CD14-positive monocyte (primary cell): Measurements from ENCODE around the gene ITPK1. TPM values are rescaled to one million over a fixed set of nuclear protein-coding genes. Genes with fewer than 3 reads are reported as not detected.

ENCODE experiments used
- DNase-seq, 3 donors: peaks; one replicate each; pipeline ENCODE4 v3.0.0-alpha.2; 2011 to 2022
- H2AFZ ChIP-seq: 2 replicates; pipeline ENCODE4 v1.6.0; 2012; ENCODE audit warnings: mild to moderate bottlenecking, low read depth, low read length, inconsistent platforms; ENCODE audit not compliant: insufficient read depth, poor library complexity, severe bottlenecking
- H3K27ac ChIP-seq, 2 donors: 1 replicate in 1 of 2; 2 replicates in 1 of 2; pipeline ENCODE4 v1.5.1; 2012 to 2013; ENCODE audit warnings: low read length in 2 of 2, control low read depth in 1 of 2, inconsistent platforms in 1 of 2, low read depth in 1 of 2, mild to moderate bottlenecking in 1 of 2
- H3K27me3 ChIP-seq, 2 donors: one replicate each; pipeline versions ENCODE4 v1.6.0 to v1.6.1; 2011 to 2013; ENCODE audit warnings: low read length in 2 of 2; ENCODE audit not compliant: control insufficient read depth in 2 of 2, insufficient read depth in 2 of 2
- H3K36me3 ChIP-seq, 2 donors: replicated peaks in 1 of 2; 1 replicate in 1 of 2; 2 replicates in 1 of 2; pipeline versions ENCODE4 v1.5.1 to v1.6.1; 2012 to 2013; ENCODE audit warnings: low read length in 2 of 2, control low read depth in 1 of 2, inconsistent platforms in 1 of 2, mild to moderate bottlenecking in 1 of 2; ENCODE audit not compliant: insufficient read depth in 2 of 2, control insufficient read depth in 1 of 2
- H3K4me1 ChIP-seq, 2 donors: 1 replicate in 1 of 2; 2 replicates in 1 of 2; pipeline versions ENCODE4 v1.5.1 to v1.6.1; 2012 to 2013; ENCODE audit warnings: low read length in 2 of 2, control low read depth in 1 of 2, inconsistent platforms in 1 of 2, mild to moderate bottlenecking in 1 of 2, moderate library complexity in 1 of 2; ENCODE audit not compliant: insufficient read depth in 2 of 2, control insufficient read depth in 1 of 2
- H3K4me2 ChIP-seq: replicated peaks from 2 replicates; pipeline ENCODE3; 2012; ENCODE audit warnings: low read length, moderate library complexity, mild to moderate bottlenecking; ENCODE audit not compliant: poor library complexity, severe bottlenecking; ENCODE audit errors: extremely low read depth
- H3K4me3 ChIP-seq, 3 experiments: fragments of 200-600 bp in 1 of 3; sonication (generic) in 1 of 3; replicated peaks in 1 of 3; 1 replicate in 2 of 3; 2 replicates in 1 of 3; pipeline ENCODE4 v1.5.1; 2011 to 2013; ENCODE audit warnings: low read length in 3 of 3, mild to moderate bottlenecking in 3 of 3, control low read depth in 2 of 3, low read depth in 2 of 3, inconsistent platforms in 1 of 3, moderate library complexity in 1 of 3
- H3K79me2 ChIP-seq: 2 replicates; pipeline ENCODE4 v1.6.0; 2012; ENCODE audit warnings: mild to moderate bottlenecking, control low read depth, inconsistent platforms, low read length, moderate library complexity; ENCODE audit not compliant: insufficient read depth
- H3K9ac ChIP-seq: 2 replicates; pipeline ENCODE4 v1.6.0; 2017; ENCODE audit warnings: low read length, mild to moderate bottlenecking; ENCODE audit not compliant: insufficient read depth, poor library complexity, severe bottlenecking
- H3K9me3 ChIP-seq, 2 donors: replicated peaks in 1 of 2; 1 replicate in 1 of 2; 2 replicates in 1 of 2; pipeline versions ENCODE4 v1.5.1 to v1.6.1; 2012 to 2013; ENCODE audit warnings: low read length in 2 of 2, control low read depth in 1 of 2; ENCODE audit not compliant: control insufficient read depth in 1 of 2, insufficient read depth in 1 of 2
- H4K20me1 ChIP-seq: 2 replicates; pipeline ENCODE4 v1.6.0; 2012; ENCODE audit warnings: mild to moderate bottlenecking, low read length, control low read depth, moderate library complexity; ENCODE audit not compliant: insufficient read depth
- H3K27ac Mint-ChIP-seq, 7 donors: one replicate each; pipeline ENCODE4 v1.8.0; 2020; ENCODE audit warnings: mild to moderate bottlenecking in 7 of 7, mixed read lengths in 7 of 7, moderate library complexity in 6 of 7, inconsistent platforms in 2 of 7
- H3K27me3 Mint-ChIP-seq, 3 donors: one replicate each; pipeline ENCODE4 v1.8.0; 2021 to 2022; ENCODE audit warnings: low read depth in 3 of 3, mild to moderate bottlenecking in 3 of 3, mixed read lengths in 3 of 3, moderate library complexity in 3 of 3, inconsistent platforms in 1 of 3
- H3K36me3 Mint-ChIP-seq, 2 donors: one replicate each; pipeline ENCODE4 v1.8.0; 2020; ENCODE audit warnings: mixed read lengths in 2 of 2, inconsistent platforms in 1 of 2, mild to moderate bottlenecking in 1 of 2
- H3K4me1 Mint-ChIP-seq: one replicate; pipeline ENCODE4 v1.8.0; 2020; ENCODE audit warnings: mild to moderate bottlenecking, mixed read lengths
- H3K4me3 Mint-ChIP-seq, 2 donors: one replicate each; pipeline ENCODE4 v1.8.0; 2020; ENCODE audit warnings: mild to moderate bottlenecking in 2 of 2, mixed read lengths in 2 of 2, moderate library complexity in 1 of 2
- H3K9me3 Mint-ChIP-seq, 7 donors: one replicate each; pipeline ENCODE4 v1.8.0; 2020 to 2022; ENCODE audit warnings: mixed read lengths in 7 of 7, mild to moderate bottlenecking in 6 of 7, moderate library complexity in 6 of 7, inconsistent platforms in 2 of 7
- WGBS: methylation state at CpG from one replicate; pipeline ENCODE4 v1.1.5; 2013; ENCODE audit warnings: missing lambda C conversion rate; ENCODE audit not compliant: insufficient coverage; 5-methylcytosine and 5-hydroxymethylcytosine counted together
- intact Hi-C, 2 donors: fragments of 100-400 bp; cut with micrococcal nuclease; formaldehyde crosslinking; loops; one replicate each; pipeline versions ENCODE4 v1.15.0 to v1.15.1; 2023
- polyA plus RNA-seq, 3 donors: library from polyadenylated mRNA; depleted of rRNA in 1 of 3; unstranded in 2 of 3; stranded (reverse) in 1 of 3; fragments of 300-500 nt in 2 of 3; fragments of >200 nt in 1 of 3; fragmentation: Illumina TruSeq in 2 of 3; gene quantifications; 1 replicate in 2 of 3; 2 replicates in 1 of 3; pipeline ENCODE4 v1.2.3, GENCODE V29; 2012 to 2021
- TF ChIP-seq, protein P1 (sequence below): fragments of 200-600 bp; IDR thresholded peaks from one replicate; pipeline ENCODE4 v1.8.0; 2022; ENCODE audit warnings: antibody characterized with exemption, mild to moderate bottlenecking

The ITPK1 gene
- polyA plus RNA-seq, 3 donors = 57.1 to 144 (median 63.0) TPM

DNA sequence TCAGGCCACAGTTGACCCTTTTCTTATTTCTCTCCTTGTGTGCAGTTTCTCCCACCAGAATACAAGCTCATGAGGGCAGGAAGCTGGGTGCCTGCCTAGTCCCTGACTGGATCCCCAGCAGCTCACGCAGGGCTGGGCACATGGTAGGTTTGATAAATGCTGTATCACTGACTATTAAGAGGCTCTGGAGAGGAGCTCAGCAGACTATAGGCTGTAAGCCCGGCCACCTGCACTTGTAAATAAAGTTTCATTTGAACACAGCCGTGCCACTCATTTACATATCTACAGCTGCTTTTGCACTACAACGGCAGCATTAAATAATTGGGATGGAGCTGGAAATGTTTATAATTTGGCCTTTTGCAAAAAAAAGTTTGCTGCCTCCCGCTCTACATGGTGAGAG lies 160.8 kb downstream of the ITPK1 start:
- H3K4me3 ChIP-seq = no peak overlapping the region
- TF ChIP-seq, protein P1, sequence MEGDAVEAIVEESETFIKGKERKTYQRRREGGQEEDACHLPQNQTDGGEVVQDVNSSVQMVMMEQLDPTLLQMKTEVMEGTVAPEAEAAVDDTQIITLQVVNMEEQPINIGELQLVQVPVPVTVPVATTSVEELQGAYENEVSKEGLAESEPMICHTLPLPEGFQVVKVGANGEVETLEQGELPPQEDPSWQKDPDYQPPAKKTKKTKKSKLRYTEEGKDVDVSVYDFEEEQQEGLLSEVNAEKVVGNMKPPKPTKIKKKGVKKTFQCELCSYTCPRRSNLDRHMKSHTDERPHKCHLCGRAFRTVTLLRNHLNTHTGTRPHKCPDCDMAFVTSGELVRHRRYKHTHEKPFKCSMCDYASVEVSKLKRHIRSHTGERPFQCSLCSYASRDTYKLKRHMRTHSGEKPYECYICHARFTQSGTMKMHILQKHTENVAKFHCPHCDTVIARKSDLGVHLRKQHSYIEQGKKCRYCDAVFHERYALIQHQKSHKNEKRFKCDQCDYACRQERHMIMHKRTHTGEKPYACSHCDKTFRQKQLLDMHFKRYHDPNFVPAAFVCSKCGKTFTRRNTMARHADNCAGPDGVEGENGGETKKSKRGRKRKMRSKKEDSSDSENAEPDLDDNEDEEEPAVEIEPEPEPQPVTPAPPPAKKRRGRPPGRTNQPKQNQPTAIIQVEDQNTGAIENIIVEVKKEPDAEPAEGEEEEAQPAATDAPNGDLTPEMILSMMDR = no peak
- WGBS = 100% methylated on average over 2 of the region's 5 CpGs
- peaks cover 80 to 97% of the 10 kb centered on the region in 2 donors for H3K36me3 Mint-ChIP-seq
- H4K20me1 ChIP-seq = peaks cover 83% of the 10 kb centered on the region
- H3K36me3 ChIP-seq = peaks cover 75 to 92% of the 10 kb centered on the region in 2 donors
- H3K9ac ChIP-seq = no peak overlapping the region
- peak overlapping the region in 1 of 7 donors; percentile 40 for H3K27ac Mint-ChIP-seq
- H3K27ac ChIP-seq = no peak overlapping the region
- no peaks in the 10 kb centered on the region for H3K4me1 Mint-ChIP-seq
- intact Hi-C loops = loop anchor here (5.0 to 10.0 kb wide), 3 partner anchors 220 to 937 kb away; no protein-coding TSS in a partner anchor
- peaks cover 4% of the 10 kb centered on the region for H3K79me2 ChIP-seq
- no peak overlapping the region for H2AFZ ChIP-seq
- no peaks in the 10 kb centered on the region for H3K9me3 ChIP-seq
- H3K27me3 Mint-ChIP-seq = no peaks in the 10 kb centered on the region
- H3K27me3 ChIP-seq = no peaks in the 10 kb centered on the region
- no peaks in the 10 kb centered on the region for H3K9me3 Mint-ChIP-seq
- no peak overlapping the region for H3K4me3 Mint-ChIP-seq
- H3K4me1 ChIP-seq = no peaks in the 10 kb centered on the region
- no peak overlapping the region for H3K4me2 ChIP-seq
- no peak for DNase-seq

DNA sequence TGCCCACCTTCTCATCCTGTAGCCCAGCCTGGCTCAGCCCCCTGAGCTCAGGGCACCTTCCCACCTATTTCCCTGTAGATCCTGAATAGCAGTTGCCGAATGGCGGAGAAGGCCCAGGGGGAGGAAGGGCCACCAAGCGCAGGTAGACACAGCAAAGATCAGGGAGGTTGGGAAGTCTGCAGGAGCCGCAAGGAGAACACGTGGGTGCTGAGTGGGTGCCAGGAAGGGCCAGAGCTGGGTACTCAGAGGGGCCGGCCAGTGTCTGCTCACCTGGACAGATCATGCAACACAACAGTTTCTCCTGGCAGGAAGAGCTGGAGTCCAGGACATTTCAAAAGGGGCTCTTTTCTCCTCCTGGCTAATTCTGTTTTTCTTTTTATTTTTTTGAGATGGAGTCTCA lies 162.2 kb downstream of the ITPK1 start:
- no peak overlapping the region for H3K27ac ChIP-seq
- peaks cover 78% of the 10 kb centered on the region for H4K20me1 ChIP-seq
- H3K4me3 ChIP-seq = no peak overlapping the region
- H3K27me3 Mint-ChIP-seq = no peaks in the 10 kb centered on the region
- H3K9ac ChIP-seq = no peak overlapping the region
- DNase-seq = no peak
- 95% methylated on average over 6 of the region's 6 CpGs for WGBS
- peaks cover 80 to 97% of the 10 kb centered on the region in 2 donors for H3K36me3 Mint-ChIP-seq
- TF ChIP-seq, protein P1 = no peak
- H3K4me1 ChIP-seq = no peaks in the 10 kb centered on the region
- no peak overlapping the region for H3K4me3 Mint-ChIP-seq
- peaks cover 73 to 92% of the 10 kb centered on the region in 2 donors for H3K36me3 ChIP-seq
- intact Hi-C loops = loop anchor here (2.0 to 10.0 kb wide), 4 partner anchors 185 to 939 kb away; no protein-coding TSS in a partner anchor
- H3K27ac Mint-ChIP-seq = peak overlapping the region in 2 of 7 donors; percentile 21 to 50
- H3K27me3 ChIP-seq = no peaks in the 10 kb centered on the region
- H2AFZ ChIP-seq = no peak overlapping the region
- no peaks in the 10 kb centered on the region for H3K9me3 ChIP-seq
- H3K4me1 Mint-ChIP-seq = no peaks in the 10 kb centered on the region
- peaks cover 4% of the 10 kb centered on the region for H3K79me2 ChIP-seq
- H3K9me3 Mint-ChIP-seq = no peaks in the 10 kb centered on the region
- H3K4me2 ChIP-seq = no peak overlapping the region
